ENCODE measurements around the gene PSMA7. TPM values are rescaled to one million over a fixed set of nuclear protein-coding genes. Genes with fewer than 3 reads are reported as not detected.
"Not testable (repeated sequence)": the region's sequence is repeated elsewhere in the genome, so short reads cannot be mapped to it uniquely, and the experiment has no call there.

PSMA7 gene
- polyA plus RNA-seq, 4 donors, result 160 to 206 (median 170) TPM

- DNase-seq (ENCODE audit: low read depth in 4 of 4, low spot score in 3 of 4), result no peak
Observed at GRCh38 chr20:62122654-62123449, 20.3 kb downstream of the PSMA7 start.

GRCh38 chr20:62121776-62122653 lies 21.2 kb downstream of the PSMA7 start, which contains the start of gene LSM14B:
TSS of gene LSM14B (plus strand) at chr20:62122475. CDS start at chr20:62122667, 192 bp downstream.
- DNase-seq (ENCODE audit: low read depth in 4 of 4, low spot score in 3 of 4), result peak; percentile 90 to 95 (median 94)

- no peak for DNase-seq (ENCODE audit: low read depth in 4 of 4, low spot score in 3 of 4)
Observed at GRCh38 chr20:62120990-62121775, 22.0 kb downstream of the PSMA7 start.

GRCh38 chr20:62120365-62120762 lies 22.8 kb downstream of the PSMA7 start:
- DNase-seq (ENCODE audit: low read depth in 4 of 4, low spot score in 3 of 4), result no peak

- no peak for DNase-seq (ENCODE audit: low read depth in 4 of 4, low spot score in 3 of 4)
Observed at GRCh38 chr20:62119591-62120364, 23.4 kb downstream of the PSMA7 start.

- no peak for DNase-seq (ENCODE audit: low read depth in 4 of 4, low spot score in 3 of 4)
Observed at GRCh38 chr20:62119115-62119514, 24.1 kb downstream of the PSMA7 start.

GRCh38 chr20:62118113-62119043 lies 24.8 kb downstream of the PSMA7 start:
- no peak for DNase-seq (ENCODE audit: low read depth in 4 of 4, low spot score in 3 of 4)

- DNase-seq (ENCODE audit: low read depth in 4 of 4, low spot score in 3 of 4), result no peak
Observed at GRCh38 chr20:62117658-62118057, 25.5 kb downstream of the PSMA7 start.

- DNase-seq (ENCODE audit: low read depth in 4 of 4, low spot score in 3 of 4), result no peak
Observed at GRCh38 chr20:62117362-62117646, 25.9 kb downstream of the PSMA7 start.

GRCh38 chr20:62116558-62117361 lies 26.4 kb downstream of the PSMA7 start:
- DNase-seq (ENCODE audit: low read depth in 4 of 4, low spot score in 3 of 4), result no peak

- not testable (repeated sequence) for DNase-seq (ENCODE audit: low read depth in 4 of 4, low spot score in 3 of 4)
Observed at GRCh38 chr20:62115800-62116407, 27.3 kb downstream of the PSMA7 start.

GRCh38 chr20:62114894-62115293 lies 28.3 kb downstream of the PSMA7 start:
- DNase-seq (ENCODE audit: low read depth in 4 of 4, low spot score in 3 of 4), result no peak

GRCh38 chr20:62112368-62112767 lies 30.8 kb downstream of the PSMA7 start:
- DNase-seq (ENCODE audit: low read depth in 4 of 4, low spot score in 3 of 4), result no peak

GRCh38 chr20:62111148-62111547 lies 32.0 kb downstream of the PSMA7 start:
- no peak for DNase-seq (ENCODE audit: low read depth in 4 of 4, low spot score in 3 of 4)

GRCh38 chr20:62105592-62105991 lies 37.6 kb downstream of the PSMA7 start:
- no peak for DNase-seq (ENCODE audit: low read depth in 4 of 4, low spot score in 3 of 4)

GRCh38 chr20:62104791-62105345 lies 38.3 kb downstream of the PSMA7 start:
- DNase-seq (ENCODE audit: low read depth in 4 of 4, low spot score in 3 of 4), result no peak

- DNase-seq (ENCODE audit: low read depth in 4 of 4, low spot score in 3 of 4), result no peak
Observed at GRCh38 chr20:62104234-62104789, 38.9 kb downstream of the PSMA7 start.

Measured in right renal pelvis (tissue), 4 donors.